Heart left ventricle (tissue), 16 donors: Measurements from ENCODE around the gene KIF2A. TPM values are rescaled to one million over a fixed set of nuclear protein-coding genes. Genes with fewer than 3 reads are reported as not detected.
A peak's percentile ranks its signal among the peaks of the same experiment; 100 is the strongest.

Experiments used
- ATAC-seq, 4 donors: fragments of 200-7000 bp; cut with Tn5 transposase; one replicate each; pipeline ENCODE4 v1.9.1; 2020 to 2022; ENCODE audit warnings: moderate library complexity in 4 of 4, mild to moderate bottlenecking in 3 of 4, moderate number of reproducible peaks in 1 of 4
- DNase-seq, 5 donors: peaks; one replicate each; pipeline ENCODE4 v3.0.0-alpha.2; 2020
- H3K27ac ChIP-seq, 12 donors: fragments of 200-600 bp; sonication (generic) in 4 of 12; one replicate each; pipeline versions ENCODE4 v1.5.0 to v1.8.0; 2016 to 2022; ENCODE audit warnings: mild to moderate bottlenecking in 2 of 12
- H3K27me3 ChIP-seq, 9 donors: fragments of 200-600 bp; sonication (generic) in 2 of 9; one replicate each; pipeline versions ENCODE4 v1.5.1 to v1.8.0; 2016 to 2022; ENCODE audit warnings: mild to moderate bottlenecking in 3 of 9
- H3K36me3 ChIP-seq, 9 donors: fragments of 200-600 bp; sonication (generic) in 2 of 9; one replicate each; pipeline versions ENCODE4 v1.5.0 to v1.8.0; 2018 to 2022; ENCODE audit warnings: mild to moderate bottlenecking in 2 of 9
- H3K4me1 ChIP-seq, 12 donors: fragments of 200-600 bp; sonication (generic) in 4 of 12; one replicate each; pipeline versions ENCODE4 v1.5.0 to v1.8.0; 2016 to 2022; ENCODE audit warnings: mild to moderate bottlenecking in 3 of 12
- H3K4me3 ChIP-seq, 12 donors: fragments of 200-600 bp; sonication (generic) in 4 of 12; one replicate each; pipeline versions ENCODE4 v1.5.0 to v1.8.0; 2017 to 2022; ENCODE audit warnings: mild to moderate bottlenecking in 9 of 12, moderate library complexity in 4 of 12
- H3K9me3 ChIP-seq, 12 donors: fragments of 200-600 bp; sonication (generic) in 4 of 12; one replicate each; pipeline versions ENCODE4 v1.5.0 to v1.8.0; 2016 to 2022; ENCODE audit warnings: mild to moderate bottlenecking in 1 of 12
- CTCF ChIP-seq, 12 donors: fragments of 200-600 bp; sonication (generic) in 4 of 12; IDR thresholded peaks; one replicate each; pipeline versions ENCODE4 v1.5.0 to v1.8.0; 2018 to 2022; ENCODE audit warnings: antibody characterized with exemption in 12 of 12, mild to moderate bottlenecking in 5 of 12
- POLR2A ChIP-seq, 2 donors: fragments of 450-650 bp; IDR thresholded peaks; one replicate each; pipeline ENCODE4 v1.6.1; 2017; ENCODE audit warnings: antibody characterized with exemption in 2 of 2, mild to moderate bottlenecking in 2 of 2, moderate library complexity in 2 of 2
- WGBS, 4 donors: extraction: QIAGEN DNeasy Blood & Tissue Kit in 2 of 4; methylation state at CpG; one replicate each; pipeline versions ENCODE4 v1.1.5 to v1.1.7; 2013 to 2018; 5-methylcytosine and 5-hydroxymethylcytosine counted together
- intact Hi-C, 10 donors: fragments of 100-400 bp; cut with DNase I; formaldehyde crosslinking; loops; one replicate each; pipeline versions ENCODE4 v1.11.1 to v1.14.2; 2022
- polyA plus RNA-seq, 2 donors: library from polyadenylated mRNA; stranded (reverse); fragments of 200-250 nt; gene quantifications; one replicate each; pipeline ENCODE4 v1.2.3, GENCODE V29; 2013
- total RNA-seq, 9 donors: library from RNA; depleted of rRNA in 2 of 9; stranded (reverse); fragments of >200 nt in 2 of 9; fragmentation: NEBNext Ultra II Directional in 3 of 9; extraction: Animal tissue kit (Norgen Biotek cat#: 25700) in 3 of 9; gene quantifications; one replicate each; pipeline versions ENCODE4 v1.1.0 to v1.2.4, GENCODE V29; 2016 to 2023
- donor health status: ischemic (EF 13 %, LVEDD 7.1; RV severe dilation, severe dysfunction).
- donor health status: healthy with polysubstance abuse.
- donor health status: DM: no; HTN: yes; CAD: no.
- donor health status: DM: no; HTN: no; CAD: no.
- donor health status: ischemic (EF 25% LVEDD 6.9; RV normal size, moderate dysfunction).
- donor health status: ischemic (EF 25% LVEDD 5.7; RV mildly dilated, moderate dysfunction).
- donor health status: healthy.
- donor health status: DM: yes; HTN: yes; CAD: no.
- donor health status: ischemic (EF 35%, LVEDD 5.7; RV mildly dilated, moderate dysfunction).
- donor health status: nonischemic (EF 11% LVEDD 7.7; RV severe dilation, severe dysfunction).
- donor health status: DM: yes; HTN: yes; CAD: no.
- donor health status: PGD.
- donor health status: ischemic (EF 29% LVEDD 5.4; RV normal size, mild dysfunction).
- donor health status: nonischemic (EF 23%, LVEDD 6.1; RV moderate dilation, normal function).

The KIF2A gene
- total and polyA plus RNA-seq, 11 donors = 1.5 to 18.8 (median 10.7) TPM

DNA sequence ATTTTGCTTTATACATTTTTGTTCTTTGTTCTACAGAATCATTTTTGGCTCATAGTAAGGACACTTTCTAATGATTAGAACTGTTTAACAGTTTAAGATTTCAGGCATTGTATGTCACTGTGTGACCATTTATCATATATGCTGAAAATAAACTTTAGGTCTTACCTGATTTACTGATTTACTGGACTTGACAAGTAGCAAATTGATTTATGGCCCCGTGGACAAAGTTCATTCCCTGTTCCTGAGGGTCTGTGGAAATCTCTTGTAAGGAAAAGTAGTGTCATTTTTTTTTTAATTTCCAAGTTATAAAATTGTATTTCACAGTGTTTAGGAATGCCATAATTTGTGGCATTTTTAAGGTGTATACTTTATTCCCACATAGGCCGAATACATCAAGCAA lies 40.7 kb downstream of the KIF2A start:
- H3K9me3 ChIP-seq = no peaks in the 10 kb centered on the region
- DNase-seq = no peak
- H3K36me3 ChIP-seq = peaks cover 0 to 44% (median 25%) of the 10 kb centered on the region in 9 donors
- 96 to 99% (median 96%) methylated on average over 2 of the region's 2 CpGs for WGBS, 4 donors
- no peak for TF ChIP-seq CTCF (IDR thresholded peaks at IDR 0.05)
- TF ChIP-seq POLR2A (IDR thresholded peaks at IDR 0.05) = no peak
- no peak overlapping the region for H3K4me3 ChIP-seq
- H3K4me1 ChIP-seq = no peaks in the 10 kb centered on the region
- ATAC-seq = no peak
- intact Hi-C loops = no loop called here
- H3K27me3 ChIP-seq = no peaks in the 10 kb centered on the region
- no peak overlapping the region for H3K27ac ChIP-seq

- intact Hi-C loops = no loop called here
- H3K4me3 ChIP-seq = no peak overlapping the region
- TF ChIP-seq POLR2A (IDR thresholded peaks at IDR 0.05) = no peak
- no peak for TF ChIP-seq CTCF (IDR thresholded peaks at IDR 0.05)
- H3K9me3 ChIP-seq = no peaks in the 10 kb centered on the region
- H3K4me1 ChIP-seq = no peaks in the 10 kb centered on the region
- H3K27me3 ChIP-seq = no peaks in the 10 kb centered on the region
- ATAC-seq = no peak
- H3K36me3 ChIP-seq = peaks cover 0 to 56% (median 37%) of the 10 kb centered on the region in 9 donors
- no peak overlapping the region for H3K27ac ChIP-seq
- 95 to 100% (median 99%) methylated on average over 1 of the region's 1 CpG for WGBS, 4 donors
- no peak for DNase-seq
These were observed 41.9 kb downstream of the KIF2A start for GRCh38 chr5:62347928-62348327.

- ATAC-seq (no peak), DNase-seq (no peak)
- intact Hi-C loops = no loop called here
- H3K4me3 ChIP-seq = no peak overlapping the region
- WGBS, 4 donors = 96 to 100% (median 98%) methylated on average over 1 of the region's 1 CpG
- H3K27me3 ChIP-seq = no peaks in the 10 kb centered on the region
- TF ChIP-seq POLR2A (IDR thresholded peaks at IDR 0.05) (no peak), CTCF (IDR thresholded peaks at IDR 0.05) (no peak)
- peaks cover 0 to 65% (median 44%) of the 10 kb centered on the region in 9 donors for H3K36me3 ChIP-seq
- no peak overlapping the region for H3K27ac ChIP-seq
- no peaks in the 10 kb centered on the region for H3K4me1 ChIP-seq
- H3K9me3 ChIP-seq = no peaks in the 10 kb centered on the region
These were observed 42.9 kb downstream of the KIF2A start for GRCh38 chr5:62348723-62349481.

GRCh38 chr5:62354028-62354874 lies 48.2 kb downstream of the KIF2A start:
- peak in 3 of 4 donors; percentile 49 to 64 (median 52) for ATAC-seq
- H3K4me1 ChIP-seq = no peaks in the 10 kb centered on the region
- H3K4me3 ChIP-seq = no peak overlapping the region
- H3K27ac ChIP-seq = no peak overlapping the region
- TF ChIP-seq CTCF (IDR thresholded peaks at IDR 0.05) (peak; percentile 45 to 72 (median 66)), POLR2A (IDR thresholded peaks at IDR 0.05) (no peak)
- H3K36me3 ChIP-seq = peaks cover 0 to 93% (median 83%) of the 10 kb centered on the region in 9 donors
- no peaks in the 10 kb centered on the region for H3K9me3 ChIP-seq
- intact Hi-C loops = loop anchor here in 6 of 10 donors (5.0 kb wide), 1 partner anchor 132 kb away; no protein-coding TSS in a partner anchor
- H3K27me3 ChIP-seq = no peaks in the 10 kb centered on the region
- DNase-seq = no peak
